Stimulated activated CD4-positive, alpha-beta T cell treated with anti-CD3 and anti-CD28 coated beads, Interleukin-2, amount 100 ng/mL, for 48 hours (primary cell): Measurements from ENCODE around the gene FAF1.
"Not testable (repeated sequence)": the region's sequence is repeated elsewhere in the genome, so short reads cannot be mapped to it uniquely, and the experiment has no call there.

Experiments
- DNase-seq, 2 donors: peaks; one replicate each; pipeline ENCODE4 v3.0.0-alpha.2; 2020

Gene FAF1

GRCh38 chr1:50609508-50609907, 350.6 kb downstream of the FAF1 start:
- DNase-seq: no peak

DNA sequence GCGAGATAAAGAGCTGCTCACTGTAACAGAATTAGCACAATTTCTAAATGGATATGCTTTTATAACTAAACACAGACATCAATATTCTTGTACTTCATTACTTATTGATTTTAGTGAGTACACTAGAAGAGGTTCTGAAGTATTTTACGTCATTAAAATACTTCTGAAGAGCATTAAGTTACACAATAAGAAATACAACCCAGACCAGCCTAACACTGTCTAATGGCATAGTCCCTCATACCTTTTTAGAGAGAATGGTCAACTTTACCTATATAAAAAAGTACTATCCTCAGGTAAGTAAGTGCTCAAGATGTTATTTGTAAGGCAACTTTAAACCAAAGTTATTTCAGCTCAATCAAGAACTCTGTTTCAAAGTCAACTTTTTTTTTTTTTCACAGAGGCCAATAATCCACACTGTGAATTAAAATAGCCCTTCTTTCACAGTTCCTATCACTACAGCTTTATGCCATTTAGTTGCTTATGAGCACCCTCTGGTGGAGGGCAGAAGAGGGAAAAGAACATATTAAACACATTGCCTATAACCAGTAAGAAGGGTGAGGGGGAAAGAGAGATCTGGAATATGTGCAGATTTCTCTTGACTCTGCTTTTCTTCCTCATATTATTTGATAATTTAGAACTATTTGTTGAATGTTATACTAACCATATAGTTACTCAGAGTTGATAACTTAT, 354.7 kb downstream of the FAF1 start:
- no peak for DNase-seq

DNA sequence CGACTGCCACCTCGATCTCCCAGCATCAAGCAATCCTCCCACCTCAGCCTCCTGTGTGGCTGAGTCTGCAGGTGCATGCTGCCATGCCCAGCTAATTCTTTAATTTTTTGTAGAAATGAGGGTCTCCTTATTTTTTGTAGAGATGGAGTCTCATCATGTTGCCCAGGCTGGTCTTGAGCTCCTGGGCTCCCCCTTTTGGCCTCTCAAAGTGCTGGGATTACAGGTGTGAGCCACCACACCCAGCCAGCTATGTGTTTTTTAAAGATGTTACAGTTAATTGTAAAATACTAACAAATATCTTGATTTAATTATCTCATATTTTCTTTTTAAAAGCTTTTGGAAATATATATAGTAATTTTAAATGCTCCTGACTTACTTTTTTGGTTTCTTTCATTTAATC, 355.5 kb downstream of the FAF1 start:
- DNase-seq: no peak

- DNase-seq: no peak
Measured at GRCh38 chr1:50603274-50604271, 356.5 kb downstream of the FAF1 start.

DNA sequence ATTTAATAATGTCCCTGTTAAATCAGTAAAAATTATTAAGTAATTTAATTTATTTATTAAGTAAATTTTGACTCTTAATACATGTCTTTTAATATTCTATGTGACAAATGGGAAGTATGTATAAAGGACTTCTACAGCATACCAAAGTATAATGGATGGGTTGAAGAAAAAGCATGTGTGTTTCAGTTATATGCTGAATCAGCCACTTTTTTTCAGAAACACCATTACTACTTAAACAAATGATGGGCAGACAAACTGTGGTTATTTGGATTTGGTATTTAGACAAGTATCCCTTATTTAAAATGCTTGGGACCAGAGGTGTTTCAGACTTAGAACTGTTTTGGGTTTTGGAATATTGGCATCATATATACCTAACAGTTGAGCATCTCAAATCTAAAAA, 360.5 kb downstream of the FAF1 start:
- DNase-seq: no peak

- no peak for DNase-seq
Measured at GRCh38 chr1:50595874-50596273, 364.2 kb downstream of the FAF1 start.

- no peak for DNase-seq
Measured at GRCh38 chr1:50593515-50593914, 366.6 kb downstream of the FAF1 start.

- DNase-seq: no peak
Measured at GRCh38 chr1:50591598-50591997, 368.5 kb downstream of the FAF1 start.

- no peak for DNase-seq
Measured at GRCh38 chr1:50582346-50582745, 377.7 kb downstream of the FAF1 start.

- no peak for DNase-seq
Measured at GRCh38 chr1:50570066-50570468, 390.0 kb downstream of the FAF1 start.

- no peak for DNase-seq
Measured at GRCh38 chr1:50568782-50569181, 391.3 kb downstream of the FAF1 start.

GRCh38 chr1:50566405-50566804, 393.7 kb downstream of the FAF1 start:
- DNase-seq: no peak

GRCh38 chr1:50564417-50564816, 395.6 kb downstream of the FAF1 start:
- no peak for DNase-seq

DNA sequence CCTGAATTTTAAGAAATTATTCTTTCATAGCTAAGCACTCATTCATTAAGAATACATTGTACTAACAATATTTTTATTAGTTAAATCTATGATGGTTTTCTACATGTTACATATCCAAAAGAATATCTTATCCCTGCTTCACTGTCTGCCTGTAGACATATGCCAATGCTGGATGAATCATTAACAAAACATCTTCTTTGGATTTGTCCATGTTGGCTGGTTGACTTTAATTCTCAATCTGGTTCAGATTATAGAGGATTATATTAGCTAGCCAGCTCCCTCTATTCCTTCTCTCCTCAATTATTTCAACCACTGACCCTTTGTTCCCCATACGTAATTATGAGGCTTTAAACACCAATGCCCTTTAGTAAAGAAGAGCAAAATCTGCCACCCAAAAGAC, 398.0 kb downstream of the FAF1 start:
- no peak for DNase-seq

DNA sequence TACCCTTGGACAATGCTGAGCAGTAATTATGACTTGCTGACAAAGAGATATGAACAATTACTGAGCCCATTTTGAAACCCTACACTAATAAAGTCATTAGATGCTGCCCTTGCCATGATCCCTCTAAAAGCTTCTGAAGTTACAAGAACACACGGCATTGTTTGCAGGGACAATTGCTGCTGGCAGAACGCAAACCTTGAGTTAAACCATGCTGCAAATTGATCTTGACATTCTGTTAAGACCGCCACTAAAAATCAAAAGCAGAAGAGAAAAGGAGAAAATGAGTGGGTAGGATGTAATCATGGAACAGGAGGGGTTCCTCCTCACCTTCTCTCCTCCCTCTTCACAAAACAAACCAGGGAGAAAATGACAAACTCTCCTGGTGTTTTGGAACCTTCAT, 400.6 kb downstream of the FAF1 start:
- DNase-seq: no peak

- DNase-seq: no peak
Measured at GRCh38 chr1:50553921-50554320, 406.1 kb downstream of the FAF1 start.

DNA sequence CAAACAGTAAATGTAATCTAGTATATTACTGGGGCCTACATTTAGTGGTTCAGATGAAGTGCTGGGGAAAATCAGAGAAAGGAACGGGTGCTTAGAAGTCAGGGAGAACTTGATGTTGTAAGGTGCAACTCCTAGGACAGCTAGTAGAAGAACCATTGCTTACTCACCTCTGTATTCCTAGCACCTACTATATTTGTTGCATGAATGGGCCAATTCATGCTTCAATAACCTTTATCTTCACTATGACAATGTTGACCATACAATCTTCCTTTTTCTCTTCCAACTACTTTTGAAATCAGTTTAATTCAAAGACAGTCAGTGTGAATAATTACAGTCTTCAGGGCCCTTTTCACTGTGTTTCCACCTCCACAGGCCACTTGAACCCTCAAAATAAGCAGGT, 411.8 kb downstream of the FAF1 start:
- DNase-seq: no peak

DNA sequence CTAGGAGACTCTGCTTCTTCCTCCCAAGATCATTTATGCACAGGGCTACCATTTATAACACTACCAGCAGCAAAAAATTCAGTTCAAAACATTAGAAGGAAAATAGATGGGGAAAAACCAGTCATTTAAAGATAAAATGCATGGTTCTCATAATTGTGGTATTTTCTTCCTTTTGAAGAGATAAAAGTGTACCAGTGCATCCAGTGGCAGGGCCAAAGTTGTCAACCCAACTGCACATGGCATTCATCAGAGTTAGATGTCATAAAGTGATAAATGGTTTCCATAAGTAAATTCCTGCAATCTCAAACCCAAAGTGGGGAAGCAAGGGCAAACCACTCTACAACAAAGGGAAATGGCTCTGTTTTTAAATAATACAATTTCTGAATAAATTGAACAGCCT, 417.7 kb downstream of the FAF1 start:
- DNase-seq: no peak

DNA sequence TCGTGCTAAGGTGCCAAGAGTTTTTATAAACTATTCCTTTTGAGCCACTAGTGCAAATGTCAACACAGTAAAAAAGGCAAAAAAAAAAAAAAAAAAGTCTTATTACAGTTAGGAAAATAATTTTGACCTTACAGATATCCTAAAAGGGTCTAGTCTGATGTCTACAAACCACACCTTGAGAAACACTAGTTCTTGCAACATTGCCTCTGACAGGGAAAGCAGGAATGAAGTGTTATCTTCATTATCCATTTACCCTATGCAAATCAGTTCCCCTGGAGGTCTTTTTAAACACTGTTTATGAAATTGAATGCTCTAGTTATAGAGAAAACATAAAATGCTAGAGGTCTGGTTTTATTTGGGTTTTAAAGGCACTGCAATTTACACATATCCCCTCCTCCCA, 421.6 kb downstream of the FAF1 start:
- DNase-seq: no peak

- no peak for DNase-seq
Measured at GRCh38 chr1:50531601-50532000, 428.5 kb downstream of the FAF1 start.

DNA sequence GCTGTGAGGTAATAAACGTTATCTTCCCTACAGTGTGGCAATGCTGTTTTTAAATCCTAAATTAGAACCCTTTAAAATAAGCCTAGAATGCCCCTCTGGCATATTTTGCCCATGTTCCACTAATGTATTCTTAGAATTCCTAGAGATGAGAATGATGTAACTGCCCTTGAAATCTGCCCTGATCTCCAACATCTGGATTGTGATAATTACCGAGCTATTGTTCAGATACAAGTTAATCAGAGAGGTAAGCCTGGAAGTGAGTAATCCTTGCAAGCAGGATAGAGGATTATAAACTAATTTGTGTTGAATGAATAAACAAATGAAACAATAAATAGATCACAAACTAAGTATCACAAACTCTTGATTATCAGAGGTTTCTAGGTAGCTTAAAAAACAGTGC, 429.0 kb downstream of the FAF1 start:
- no peak for DNase-seq

DNA sequence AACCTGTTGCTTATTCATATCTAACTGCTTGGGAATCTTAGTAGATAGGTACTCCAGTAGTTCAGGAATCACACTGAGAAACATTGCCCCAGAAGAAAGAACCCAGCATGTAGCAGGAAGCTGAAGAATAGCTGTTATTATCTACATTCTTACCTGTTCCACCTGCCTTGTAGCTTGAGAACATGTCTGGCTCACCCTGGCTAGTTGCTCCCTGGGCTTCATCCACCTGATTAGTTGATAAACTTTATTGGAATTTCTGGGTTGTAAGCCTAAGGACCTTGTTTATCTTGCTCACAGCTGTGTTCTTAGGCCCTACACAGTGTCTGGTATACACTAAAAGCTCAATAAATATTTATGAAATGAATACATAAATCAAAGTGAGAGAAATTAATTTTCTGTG, 430.6 kb downstream of the FAF1 start:
- DNase-seq: no peak

- DNase-seq: not testable (repeated sequence)
Measured at GRCh38 chr1:50527987-50528320, 432.1 kb downstream of the FAF1 start.

DNA sequence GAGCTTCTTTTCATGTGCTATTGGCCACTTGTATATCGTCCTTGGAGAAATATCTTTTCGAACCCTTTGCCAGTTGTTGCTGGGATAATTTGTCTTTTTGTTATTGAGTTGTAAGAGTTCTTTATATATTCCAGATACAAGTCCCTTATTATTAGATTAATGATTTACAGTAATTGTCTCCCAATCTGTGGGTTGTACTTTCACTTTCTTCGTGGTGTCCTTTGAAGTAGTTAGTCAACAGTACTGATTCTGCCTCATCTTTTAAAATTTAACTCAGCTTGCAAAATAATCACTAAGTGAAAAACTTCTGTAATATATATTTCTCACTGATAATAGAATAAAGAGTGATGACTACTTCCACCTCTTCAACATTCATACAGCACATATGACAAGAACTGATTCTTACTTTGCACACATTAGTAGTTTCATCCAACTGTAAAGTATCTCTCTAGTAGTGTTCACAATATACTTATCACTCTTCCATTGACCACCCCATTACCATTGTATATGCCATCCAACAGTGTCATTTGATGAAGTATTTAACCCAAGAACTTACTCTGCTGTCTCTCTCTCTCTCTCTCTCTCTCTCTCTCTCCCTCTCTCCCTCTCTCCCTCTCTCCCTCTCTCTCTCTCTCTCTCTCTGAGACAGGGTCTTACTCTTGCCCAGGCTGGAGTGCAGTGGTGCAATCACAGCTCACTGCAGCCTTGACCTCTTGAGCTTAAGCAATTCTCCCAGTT, 432.6 kb downstream of the FAF1 start:
- DNase-seq: no peak
